Measurements from ENCODE around the gene SLC39A5. TPM values are rescaled to one million over a fixed set of nuclear protein-coding genes. Genes with fewer than 3 reads are reported as not detected.

Gene SLC39A5
- total and polyA plus RNA-seq, 2 of the 8 experiments (the other 6 are each of a cell fraction or from before 2014, with no cell fraction given): 0.27 TPM; not detected in 1

GRCh38 chr12:56216461-56216860 lies 13.4 kb upstream of the SLC39A5 start:
- CTCF ChIA-PET (ENCODE audit: partially characterized antibody): interaction anchor here (0.6 to 2.1 kb wide), 8 partner anchors 9 to 98 kb away, joined by 3 to 20 read pairs (median 3); partner anchors contain the start of genes ANKRD52 and SMARCC2
- DNase-seq (ENCODE audit: low read depth in 1 of 2, low spot score in 2 of 2): no peak

More at GRCh38 chr12:56216461-56216860, 13.4 kb upstream of the SLC39A5 start:
- H4K8ac ChIP-seq (ENCODE audit: extremely low read depth, insufficient read depth, low read length): no peak overlapping the region
- peaks cover 0 to 11% of the 10 kb centered on the region in 2 experiments for H4K20me1 ChIP-seq (replicated peaks in 1 of 2; ENCODE audit: control insufficient read depth in 1 of 2, insufficient read depth in 2 of 2, low read length in 2 of 2)
- no peak overlapping the region for H2AK5ac ChIP-seq (ENCODE audit: low read depth, low read length)
- H2BK12ac ChIP-seq (ENCODE audit: low read depth, low read length): no peak overlapping the region
- no peak overlapping the region for H4K91ac ChIP-seq (replicated peaks; ENCODE audit: insufficient read length, low read length)
- peaks cover 0 to 30% of the 10 kb centered on the region in 2 experiments; a peak in 2 of 4 replicates for H3K79me2 ChIP-seq (ENCODE audit: control insufficient read depth in 1 of 2, insufficient read depth in 2 of 2, low read length in 2 of 2)
- WGBS, 2 experiments (ENCODE audit: extremely low coverage in 1 of 2, insufficient coverage in 1 of 2, insufficient read length in 1 of 2, insufficient replicate concordance in 2 of 2, low coverage in 1 of 2, low lambda C conversion rate in 2 of 2, missing lambda C conversion rate in 1 of 2): 94% methylated on average over 3 of the region's 3 CpGs; no CpG with 5 or more reads in 1 of the 2 experiments
- TF ChIP-seq KDM4A (IDR thresholded peaks at IDR 0.05; ENCODE audit: low read depth, low read length, severe bottlenecking) (no peak), USF2 (IDR thresholded peaks at IDR 0.05; ENCODE audit: low read length) (no peak), RAD21 (IDR thresholded peaks at IDR 0.05 in 1 of 2, conservative IDR thresholded peaks at IDR 0.05 in 1 of 2; ENCODE audit: low read depth in 2 of 2, low read length in 2 of 2) (no peak), TAF7 (optimal IDR thresholded peaks at IDR 0.05; ENCODE audit: borderline replicate concordance, low read depth, low read length) (no peak), HDAC2 (IDR thresholded peaks at IDR 0.05; ENCODE audit: borderline replicate concordance in 1 of 2, low read depth in 2 of 2, low read length in 2 of 2) (no peak), EP300 (IDR thresholded peaks at IDR 0.05; ENCODE audit: borderline replicate concordance in 1 of 2, low read depth in 2 of 2, low read length in 2 of 2) (no peak), SP2 (IDR thresholded peaks at IDR 0.05; ENCODE audit: low read length) (no peak), EZH2 (IDR thresholded peaks at IDR 0.05; ENCODE audit: low read depth, low read length, severe bottlenecking) (no peak)
- H2BK20ac ChIP-seq (ENCODE audit: low read length): no peak overlapping the region
- H3K27me3 ChIP-seq (replicated peaks in 1 of 4; ENCODE audit: control insufficient read depth in 3 of 4, extremely low read depth in 1 of 4, insufficient read depth in 3 of 4, low read length in 3 of 4): no peaks in the 10 kb centered on the region
- H2AFZ ChIP-seq (ENCODE audit: low read length): no peak overlapping the region
- H3K9ac ChIP-seq (replicated peaks in 1 of 4; ENCODE audit: extremely low read depth in 1 of 4, low read depth in 3 of 4, low read length in 3 of 4): no peak overlapping the region
- peaks cover 8% of the 10 kb centered on the region for H3K79me1 ChIP-seq (ENCODE audit: low read depth, low read length)
- H2BK15ac ChIP-seq (ENCODE audit: low read length): no peak overlapping the region
- no peak overlapping the region for H3K56ac ChIP-seq (replicated peaks; ENCODE audit: insufficient read length, low read depth, low read length)
- FAIRE-seq: no peak
- no peak overlapping the region for H3K4me3 ChIP-seq (ENCODE audit: extremely low read depth in 1 of 4, insufficient read depth in 2 of 4, low read depth in 3 of 4, low read length in 4 of 4)
- no peak overlapping the region for H2BK5ac ChIP-seq (ENCODE audit: low read depth, low read length)
- no peaks in the 10 kb centered on the region for H3K9me3 ChIP-seq (ENCODE audit: insufficient read depth in 2 of 2, low read depth in 1 of 2, low read length in 1 of 2)
- no peak overlapping the region for H3K14ac ChIP-seq (ENCODE audit: insufficient read length)
- peaks cover 0 to 3% (median 1%) of the 10 kb centered on the region in 4 experiments; a peak in 1 of 7 replicates for H3K4me1 ChIP-seq (replicated peaks in 1 of 4; ENCODE audit: control insufficient read depth in 3 of 4, insufficient read depth in 4 of 4, low read length in 3 of 4)
- no peak overlapping the region for H4K5ac ChIP-seq (ENCODE audit: insufficient read length, low read depth, low read length)
- H3K18ac ChIP-seq (ENCODE audit: extremely low read depth, low read length): no peak overlapping the region
- no peak overlapping the region for H3K4me2 ChIP-seq (ENCODE audit: insufficient read depth in 1 of 2, low read depth in 2 of 2, low read length in 2 of 2)
- POLR2A ChIA-PET (ENCODE audit: partially characterized antibody): interaction anchor here (0.6 to 9.8 kb wide), 4 partner anchors 14 to 56 kb away, joined by 3 to 203 read pairs (median 4); no protein-coding TSS in a partner anchor
- H3K23ac ChIP-seq (ENCODE audit: insufficient read length): no peak overlapping the region
- no peak overlapping the region for H3K27ac ChIP-seq (ENCODE audit: low read depth, low read length)
- peaks cover 13 to 45% (median 35%) of the 10 kb centered on the region in 4 experiments; a peak in 7 of 8 replicates for H3K36me3 ChIP-seq (ENCODE audit: control insufficient read depth in 2 of 4, insufficient read depth in 4 of 4, low read length in 3 of 4)
- no peak overlapping the region for H3K4ac ChIP-seq (replicated peaks; ENCODE audit: insufficient read length, low read depth, low read length)
- H3K23me2 ChIP-seq (ENCODE audit: low read depth, low read length): peaks cover 9% of the 10 kb centered on the region
- no peak overlapping the region for H2BK120ac ChIP-seq (replicated peaks; ENCODE audit: low read depth, low read length)
